ENCODE results near the gene ABHD17A. TPM values are rescaled to one million over a fixed set of nuclear protein-coding genes. Genes with fewer than 3 reads are reported as not detected.

The ABHD17A gene
- total RNA-seq, 2 donors from 2014 or later, result 50.6 to 52.9 TPM

DNA sequence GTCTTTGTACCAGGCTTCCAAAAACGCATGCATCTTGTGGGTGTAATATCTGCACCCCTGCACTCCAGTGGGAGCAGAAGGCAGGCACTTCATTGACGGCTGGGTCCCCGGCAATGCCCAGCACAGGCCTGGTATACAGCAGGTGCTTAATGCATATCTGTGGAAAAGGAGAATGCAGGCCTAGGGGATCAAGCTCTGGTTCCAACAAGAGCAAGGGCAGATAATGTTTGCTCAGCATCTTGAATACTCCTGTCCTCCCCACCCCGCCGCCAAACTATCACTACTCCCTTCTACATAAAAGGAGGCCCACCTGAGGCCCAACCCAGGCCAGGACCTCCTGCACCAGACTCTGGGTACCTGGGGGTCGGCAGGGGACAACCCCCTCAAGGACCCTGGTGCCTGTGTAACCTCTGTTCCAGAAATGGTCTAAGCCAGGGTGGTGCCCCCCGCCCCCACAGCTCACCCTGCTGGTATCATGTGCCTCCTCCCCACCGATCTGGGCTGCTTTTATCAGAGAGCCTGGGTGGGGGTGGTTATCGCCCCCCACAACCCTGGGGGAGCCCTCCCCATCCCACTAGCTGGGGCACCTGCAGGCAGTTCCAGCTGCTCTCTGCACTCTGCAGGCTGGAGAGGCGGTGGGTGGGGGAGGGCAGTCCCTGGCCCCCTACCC, 26.7 kb downstream of the ABHD17A start:
- no peak overlapping the region for H3K27ac Mint-ChIP-seq
- H3K27me3 Mint-ChIP-seq (ENCODE audit: insufficient read depth), result peaks cover 7% of the 10 kb centered on the region
- H3K9ac ChIP-seq (ENCODE audit: extremely low read depth, low read length, poor library complexity, severe bottlenecking), result no peak overlapping the region
- H3K9me3 Mint-ChIP-seq, result no peaks in the 10 kb centered on the region
- DNase-seq, result no peak
- peak overlapping the region; percentile 12 for H3K4me3 Mint-ChIP-seq
- H3K4me3 ChIP-seq (ENCODE audit: low read length), result peak overlapping the region; percentile 65
- H3K27me3 ChIP-seq (ENCODE audit: control insufficient read depth, insufficient read depth, low read length, poor library complexity, severe bottlenecking), result no peaks in the 10 kb centered on the region
- H3K4me1 ChIP-seq (ENCODE audit: control insufficient read depth, insufficient read depth, low read length), result peaks cover 28% of the 10 kb centered on the region
- peaks cover 34% of the 10 kb centered on the region for H3K4me1 Mint-ChIP-seq
- H3K36me3 Mint-ChIP-seq (ENCODE audit: low read depth), result no peaks in the 10 kb centered on the region
- no peaks in the 10 kb centered on the region for H3K9me3 ChIP-seq (ENCODE audit: control insufficient read depth, low read length)
- H3K36me3 ChIP-seq (ENCODE audit: control insufficient read depth, insufficient read depth, low read length), result peaks cover 3% of the 10 kb centered on the region
- TF ChIP-seq, protein P1, sequence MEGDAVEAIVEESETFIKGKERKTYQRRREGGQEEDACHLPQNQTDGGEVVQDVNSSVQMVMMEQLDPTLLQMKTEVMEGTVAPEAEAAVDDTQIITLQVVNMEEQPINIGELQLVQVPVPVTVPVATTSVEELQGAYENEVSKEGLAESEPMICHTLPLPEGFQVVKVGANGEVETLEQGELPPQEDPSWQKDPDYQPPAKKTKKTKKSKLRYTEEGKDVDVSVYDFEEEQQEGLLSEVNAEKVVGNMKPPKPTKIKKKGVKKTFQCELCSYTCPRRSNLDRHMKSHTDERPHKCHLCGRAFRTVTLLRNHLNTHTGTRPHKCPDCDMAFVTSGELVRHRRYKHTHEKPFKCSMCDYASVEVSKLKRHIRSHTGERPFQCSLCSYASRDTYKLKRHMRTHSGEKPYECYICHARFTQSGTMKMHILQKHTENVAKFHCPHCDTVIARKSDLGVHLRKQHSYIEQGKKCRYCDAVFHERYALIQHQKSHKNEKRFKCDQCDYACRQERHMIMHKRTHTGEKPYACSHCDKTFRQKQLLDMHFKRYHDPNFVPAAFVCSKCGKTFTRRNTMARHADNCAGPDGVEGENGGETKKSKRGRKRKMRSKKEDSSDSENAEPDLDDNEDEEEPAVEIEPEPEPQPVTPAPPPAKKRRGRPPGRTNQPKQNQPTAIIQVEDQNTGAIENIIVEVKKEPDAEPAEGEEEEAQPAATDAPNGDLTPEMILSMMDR (conservative IDR thresholded peaks at IDR 0.05), result no peak
- H3K27ac ChIP-seq (ENCODE audit: low read depth, low read length), result no peak overlapping the region
- WGBS, 2 experiments (ENCODE audit: insufficient coverage in 1 of 2, insufficient read length in 1 of 2), result 82 to 100% methylated on average over 3 to 8 of the region's 10 CpGs

DNA sequence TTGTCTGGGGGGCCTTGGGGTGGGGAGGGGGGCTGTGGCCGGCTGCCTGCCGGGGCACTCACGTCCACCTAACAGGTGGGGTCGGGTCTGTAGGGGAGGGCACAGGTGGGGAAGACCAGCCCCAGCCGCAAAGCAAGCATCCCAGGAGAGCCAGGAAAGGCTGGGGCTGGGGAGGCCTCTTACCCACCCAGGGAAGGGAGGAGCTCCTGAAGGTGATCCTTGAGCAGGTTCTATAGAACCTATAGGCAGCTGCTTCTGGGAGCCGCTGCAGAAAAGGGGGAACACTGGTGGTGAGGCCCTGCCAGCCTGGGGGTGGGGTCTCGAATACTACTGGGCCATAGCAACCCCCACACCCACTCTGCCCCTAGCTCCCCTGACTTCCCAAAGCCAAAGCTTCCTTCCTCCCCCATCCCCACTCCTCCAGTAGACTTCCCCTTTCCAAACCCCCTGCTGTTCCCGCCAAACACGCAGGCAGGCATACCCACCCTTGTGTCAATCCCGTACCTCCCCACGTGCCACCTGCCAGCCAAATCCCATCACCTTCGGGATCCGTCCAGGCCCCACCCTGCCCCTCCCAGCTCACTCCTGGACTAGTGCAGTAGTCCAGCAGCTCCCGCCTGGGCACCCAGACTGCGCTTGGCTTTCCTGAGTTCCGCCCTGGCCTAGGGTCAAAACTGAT, 27.5 kb downstream of the ABHD17A start:
- TF ChIP-seq, protein P1 (conservative IDR thresholded peaks at IDR 0.05), result no peak
- Histone ChIP-seq H3K36me3 (ENCODE audit: control insufficient read depth, insufficient read depth, low read length) (peaks cover 4% of the 10 kb centered on the region), H3K4me1 (ENCODE audit: control insufficient read depth, insufficient read depth, low read length) (peaks cover 28% of the 10 kb centered on the region), H3K27ac (ENCODE audit: low read depth, low read length) (no peak overlapping the region), H3K9ac (ENCODE audit: extremely low read depth, low read length, poor library complexity, severe bottlenecking) (no peak overlapping the region), H3K9me3 (ENCODE audit: control insufficient read depth, low read length) (no peaks in the 10 kb centered on the region), H3K27me3 (ENCODE audit: control insufficient read depth, insufficient read depth, low read length, poor library complexity, severe bottlenecking) (no peaks in the 10 kb centered on the region), H3K4me3 (ENCODE audit: low read length) (no peak overlapping the region)
- peak overlapping the region; percentile 40 for H3K4me3 Mint-ChIP-seq
- H3K27ac Mint-ChIP-seq, result no peak overlapping the region
- H3K9me3 Mint-ChIP-seq, result no peaks in the 10 kb centered on the region
- peaks cover 39% of the 10 kb centered on the region for H3K4me1 Mint-ChIP-seq
- DNase-seq, result no peak
- H3K27me3 Mint-ChIP-seq (ENCODE audit: insufficient read depth), result peaks cover 7% of the 10 kb centered on the region
- H3K36me3 Mint-ChIP-seq (ENCODE audit: low read depth), result peaks cover 4% of the 10 kb centered on the region
- WGBS, 2 experiments (ENCODE audit: insufficient coverage in 1 of 2, insufficient read length in 1 of 2), result 69 to 100% methylated on average over 1 to 16 of the region's 16 CpGs

DNA sequence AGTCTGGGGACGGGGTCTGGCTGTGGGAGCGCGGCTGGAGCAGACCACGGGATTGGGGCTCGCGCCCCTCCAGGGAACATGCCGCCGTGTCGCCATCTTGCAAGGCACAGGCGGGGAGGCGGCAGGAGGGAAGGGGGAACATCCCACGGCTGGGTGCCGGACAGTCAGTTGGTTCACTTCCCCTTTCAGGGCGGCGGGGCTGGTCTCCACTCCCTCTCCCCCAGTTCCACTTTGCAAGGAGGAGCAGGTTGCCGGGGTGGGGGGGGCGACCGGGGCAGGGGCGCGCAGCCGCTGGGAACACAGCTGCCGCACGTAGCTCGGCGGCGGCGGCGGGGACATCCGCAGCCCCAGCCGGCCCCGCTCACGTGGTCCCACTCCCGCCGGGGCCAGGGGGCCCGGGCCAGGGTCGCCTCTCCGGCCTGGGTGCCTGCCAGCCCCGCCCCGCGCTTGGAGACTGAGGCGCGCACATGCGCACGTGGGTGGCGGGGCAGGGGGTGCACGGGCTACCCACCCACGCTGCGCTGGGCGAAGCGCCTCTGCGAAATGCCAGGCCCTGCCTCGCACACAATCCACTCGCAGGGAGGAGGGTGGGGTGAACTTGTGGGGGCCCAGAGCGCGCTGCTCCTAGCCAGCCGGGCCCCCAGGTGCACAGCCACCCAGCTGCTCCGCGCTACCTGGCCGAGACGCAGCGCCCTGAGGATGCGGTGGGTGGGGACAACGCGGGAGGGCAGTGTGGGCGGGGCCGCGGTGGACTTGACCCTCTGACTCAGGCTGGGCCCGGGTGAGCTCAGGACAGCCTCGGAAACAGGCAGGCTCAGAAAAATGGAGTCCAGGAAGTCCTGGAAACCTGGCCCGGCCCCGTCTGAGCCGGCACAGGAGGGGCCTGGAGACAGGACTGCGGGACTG, 28.3 kb downstream of the ABHD17A start:
- Mint-ChIP-seq H3K9me3 (no peaks in the 10 kb centered on the region), H3K27ac (no peak overlapping the region), H3K36me3 (ENCODE audit: low read depth) (peaks cover 4% of the 10 kb centered on the region), H3K27me3 (ENCODE audit: insufficient read depth) (peaks cover 7% of the 10 kb centered on the region), H3K4me1 (peaks cover 39% of the 10 kb centered on the region), H3K4me3 (peak overlapping the region; percentile 40)
- Histone ChIP-seq H3K27ac (ENCODE audit: low read depth, low read length) (peak overlapping the region; percentile 89), H3K4me3 (ENCODE audit: low read length) (no peak overlapping the region), H3K36me3 (ENCODE audit: control insufficient read depth, insufficient read depth, low read length) (peaks cover 4% of the 10 kb centered on the region), H3K4me1 (ENCODE audit: control insufficient read depth, insufficient read depth, low read length) (peaks cover 28% of the 10 kb centered on the region), H3K9ac (ENCODE audit: extremely low read depth, low read length, poor library complexity, severe bottlenecking) (no peak overlapping the region), H3K9me3 (ENCODE audit: control insufficient read depth, low read length) (no peaks in the 10 kb centered on the region), H3K27me3 (ENCODE audit: control insufficient read depth, insufficient read depth, low read length, poor library complexity, severe bottlenecking) (no peaks in the 10 kb centered on the region)
- TF ChIP-seq, protein P1 (conservative IDR thresholded peaks at IDR 0.05), result no peak
- peak; percentile 91 for DNase-seq
- 46 to 53% methylated on average over 35 to 70 of the region's 73 CpGs for WGBS, 2 experiments (ENCODE audit: insufficient coverage in 1 of 2, insufficient read length in 1 of 2)

All from endodermal cell (in vitro differentiated cells).